GM19238 (cell line): ENCODE results near the gene RNF186.
"Not testable (repeated sequence)": the region's sequence is repeated elsewhere in the genome, so short reads cannot be mapped to it uniquely, and the experiment has no call there.

ENCODE experiments used
- DNase-seq: peaks from one replicate; pipeline ENCODE4 v3.0.0; 2011; ENCODE audit warnings: low spot score; ENCODE audit not compliant: insufficient read length

Gene RNF186, protein sequence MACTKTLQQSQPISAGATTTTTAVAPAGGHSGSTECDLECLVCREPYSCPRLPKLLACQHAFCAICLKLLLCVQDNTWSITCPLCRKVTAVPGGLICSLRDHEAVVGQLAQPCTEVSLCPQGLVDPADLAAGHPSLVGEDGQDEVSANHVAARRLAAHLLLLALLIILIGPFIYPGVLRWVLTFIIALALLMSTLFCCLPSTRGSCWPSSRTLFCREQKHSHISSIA

DNA sequence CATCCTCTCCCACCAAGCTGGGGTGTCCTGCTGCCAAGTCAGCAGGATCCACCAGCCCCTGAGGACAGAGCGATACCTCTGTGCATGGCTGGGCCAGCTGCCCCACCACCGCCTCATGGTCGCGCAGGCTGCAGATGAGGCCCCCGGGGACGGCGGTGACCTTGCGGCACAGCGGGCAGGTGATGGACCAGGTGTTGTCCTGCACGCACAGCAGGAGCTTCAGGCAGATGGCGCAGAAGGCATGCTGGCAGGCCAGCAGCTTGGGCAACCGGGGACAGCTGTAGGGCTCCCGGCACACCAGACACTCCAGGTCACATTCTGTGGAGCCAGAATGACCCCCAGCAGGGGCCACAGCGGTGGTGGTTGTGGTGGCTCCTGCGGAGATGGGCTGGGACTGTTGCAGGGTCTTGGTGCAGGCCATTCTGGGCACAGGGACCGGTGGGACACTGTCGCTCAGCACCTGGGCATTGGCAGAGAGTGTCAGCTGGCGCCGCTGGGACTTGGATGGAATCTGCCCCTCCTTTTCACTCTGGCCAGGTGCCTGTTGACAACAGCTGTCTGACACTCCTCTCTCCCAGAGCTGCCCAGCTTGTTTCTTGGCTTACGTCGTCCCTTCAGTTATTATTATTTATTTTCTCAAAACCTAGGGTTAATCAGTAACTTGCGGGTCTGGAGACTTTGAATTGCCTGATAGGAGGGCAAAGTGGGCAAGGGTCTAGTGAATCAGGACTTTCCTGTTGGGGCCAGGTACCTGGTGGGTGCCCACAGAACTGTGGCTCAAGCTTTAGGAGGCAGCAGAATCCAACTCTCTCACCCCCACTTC is at the start of gene RNF186:
Gene RNF186, minus strand, starts transcription at position 603 of the 823 bp plus-strand sequence. Its CDS starts 182 bp downstream, at position 421.
- no peak for DNase-seq

DNA sequence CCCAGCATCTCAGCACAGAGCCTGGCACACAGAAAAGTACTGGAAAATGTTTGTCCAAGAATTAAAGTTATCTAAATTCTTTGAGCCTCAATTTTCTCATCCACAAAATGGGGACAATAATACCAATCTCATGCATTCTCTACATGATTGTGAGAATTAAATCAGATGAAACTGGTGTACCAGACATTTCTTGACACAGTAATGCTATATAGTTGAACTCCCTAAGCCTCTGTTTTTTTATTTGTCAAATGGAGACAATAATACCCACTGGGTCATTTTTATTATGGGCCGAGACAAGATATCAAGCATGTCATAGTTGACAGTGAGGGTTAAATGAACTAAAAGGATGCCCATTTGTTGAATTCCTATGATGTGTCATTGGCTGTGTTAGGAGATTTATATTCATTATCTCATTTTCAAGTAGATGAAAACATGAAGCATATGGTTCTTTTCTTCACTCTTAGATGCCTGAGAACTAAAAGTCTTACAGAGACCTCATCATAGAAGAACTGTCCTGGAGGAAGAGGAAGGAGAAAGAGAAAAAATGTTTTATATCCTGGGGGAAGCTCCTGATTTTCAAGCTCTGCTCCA is 49.6 kb upstream of the RNF186 start:
- DNase-seq = no peak

GRCh38 chr1:19862944-19863343 is 47.9 kb upstream of the RNF186 start:
- no peak for DNase-seq

GRCh38 chr1:19861842-19862530 is 46.9 kb upstream of the RNF186 start:
- no peak for DNase-seq

DNA sequence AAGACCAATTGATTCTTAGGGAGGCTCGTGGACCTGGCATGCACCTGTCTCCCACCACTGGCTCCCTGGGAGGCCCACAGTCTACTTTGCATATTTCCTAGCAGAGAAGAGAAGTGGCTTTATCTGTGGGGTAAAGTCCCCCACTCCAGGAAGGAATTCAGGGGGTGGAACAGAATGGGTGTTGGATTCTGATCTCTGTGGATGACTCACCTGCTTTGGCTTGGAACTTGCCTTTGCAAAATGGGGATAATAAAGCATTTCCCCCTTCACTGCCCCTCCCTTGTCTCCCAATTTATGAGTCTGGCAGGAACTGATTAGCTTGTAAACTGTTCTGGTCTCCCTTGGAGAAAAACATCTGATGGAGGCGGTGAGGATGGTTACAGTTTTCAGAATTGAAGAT is 46.0 kb upstream of the RNF186 start:
- no peak for DNase-seq

DNA sequence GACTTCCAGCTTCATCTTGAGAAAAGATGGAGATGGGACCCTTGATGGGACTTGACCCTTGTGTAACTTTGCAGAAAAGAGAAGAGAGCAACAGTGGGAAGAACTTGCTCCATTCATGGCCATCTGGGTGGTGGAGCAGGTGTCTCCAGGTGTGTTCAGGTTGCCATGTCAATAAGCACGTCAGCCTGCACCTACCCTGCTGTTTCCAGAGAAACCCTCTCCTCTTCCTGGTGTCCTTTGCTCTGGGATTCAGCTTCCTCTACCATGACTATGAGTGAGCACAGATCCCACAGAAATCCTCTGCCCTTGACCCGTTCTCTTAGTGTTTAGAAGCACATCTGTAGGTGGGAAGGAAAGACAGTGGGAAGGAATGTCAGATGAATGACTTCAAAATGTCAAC is 45.3 kb upstream of the RNF186 start:
- DNase-seq = no peak

- no peak for DNase-seq
Observed at GRCh38 chr1:19859876-19860275, 44.8 kb upstream of the RNF186 start.

- no peak for DNase-seq
Observed at GRCh38 chr1:19858893-19859292, 43.8 kb upstream of the RNF186 start.

DNA sequence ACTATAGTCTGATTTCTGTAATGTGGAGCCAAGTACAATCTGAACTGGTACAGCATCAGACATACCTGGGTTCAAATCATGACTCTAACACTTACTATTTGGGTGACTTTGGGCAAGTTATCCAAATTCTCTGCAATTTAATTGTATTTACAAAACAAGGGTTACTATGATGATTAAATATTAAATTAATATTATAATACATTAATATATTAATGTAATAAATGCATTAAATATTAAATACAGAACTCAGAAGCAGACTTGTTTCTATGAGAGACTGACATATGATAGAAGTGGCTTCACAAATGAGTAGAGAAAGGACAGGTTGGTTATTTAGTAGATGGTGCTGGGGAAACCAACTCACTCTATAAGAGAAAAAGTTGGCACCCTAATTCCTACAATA is 39.8 kb upstream of the RNF186 start:
- no peak for DNase-seq

- DNase-seq = no peak
Observed at GRCh38 chr1:19852036-19852435, 37.0 kb upstream of the RNF186 start.

DNA sequence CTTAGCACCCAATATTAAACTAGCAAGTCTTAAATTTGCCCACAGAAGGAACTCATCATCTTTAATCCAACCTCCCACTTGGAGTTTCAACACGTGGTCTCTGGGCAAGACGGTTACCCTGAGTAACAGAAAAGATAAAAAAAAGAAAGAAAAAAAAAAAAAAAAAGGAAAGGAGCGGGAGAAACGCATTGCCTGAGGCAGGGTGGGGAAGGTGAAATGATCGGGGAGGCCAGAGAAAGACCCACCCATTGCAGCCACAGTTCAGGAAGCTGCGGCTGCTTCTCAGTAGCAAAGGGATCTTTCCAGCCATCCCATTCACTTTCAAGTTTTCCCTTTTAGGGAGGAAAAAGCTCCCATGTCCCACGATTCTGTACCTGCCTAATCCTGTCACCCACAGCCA is 35.1 kb upstream of the RNF186 start:
- DNase-seq = no peak

GRCh38 chr1:19849307-19849706 is 34.2 kb upstream of the RNF186 start:
- DNase-seq = not testable (repeated sequence)

DNA sequence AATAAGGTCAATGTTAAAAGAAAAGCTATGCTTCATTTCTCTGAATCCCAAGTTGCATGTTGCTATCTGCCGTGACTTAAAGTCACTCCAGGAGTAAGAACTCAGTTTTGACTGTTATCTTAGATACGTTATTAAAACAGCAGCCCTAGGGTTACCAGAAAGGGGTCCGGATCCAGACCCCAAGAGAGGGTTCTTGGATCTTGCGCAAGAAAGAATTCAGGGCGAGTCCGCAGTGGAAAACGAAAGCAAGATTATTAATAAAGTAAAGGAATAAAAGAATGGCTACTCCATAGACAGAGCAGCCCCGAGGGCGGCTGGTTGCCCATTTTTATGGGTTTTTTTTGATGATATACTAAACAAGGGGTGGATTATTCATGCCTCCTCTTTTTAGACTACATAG is 32.3 kb upstream of the RNF186 start:
- DNase-seq = not testable (repeated sequence)

DNA sequence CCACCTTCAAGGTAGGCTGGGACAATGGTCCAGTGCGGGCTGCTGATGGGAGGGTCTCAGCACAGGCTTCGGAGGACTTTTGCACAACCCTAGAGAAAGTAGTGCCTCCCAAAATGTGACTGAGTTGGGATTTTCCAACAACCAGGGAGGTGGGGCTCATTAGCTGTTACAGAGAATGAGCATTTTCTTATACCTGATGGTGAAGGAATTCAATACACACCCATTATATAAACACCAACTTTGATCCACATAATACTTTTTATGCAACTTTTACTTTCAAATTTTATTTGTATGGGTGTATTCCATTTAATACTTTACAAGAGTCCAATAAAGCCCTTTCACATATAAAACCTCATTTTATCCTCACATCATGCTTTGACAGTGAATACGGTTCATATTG is 31.3 kb upstream of the RNF186 start:
- DNase-seq = no peak

DNA sequence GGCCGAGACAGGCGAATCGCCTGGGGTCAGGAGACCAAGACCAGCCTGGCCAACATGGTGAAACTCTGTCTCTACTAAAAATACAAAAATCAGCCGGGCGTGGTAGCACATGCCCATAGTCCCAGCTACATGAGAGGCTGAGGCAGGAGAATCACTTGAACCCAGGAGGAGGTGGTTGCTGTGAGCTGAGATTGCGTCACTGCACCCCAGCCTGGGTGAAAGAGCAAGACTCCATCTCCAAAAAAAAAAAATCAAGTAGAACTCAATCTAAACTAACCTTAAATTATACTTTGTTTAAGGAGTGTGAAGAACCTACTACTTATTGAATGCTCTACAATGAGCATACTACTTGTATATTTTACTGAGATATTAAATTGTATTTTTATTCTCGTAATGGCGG is 30.5 kb upstream of the RNF186 start:
- DNase-seq = no peak

DNA sequence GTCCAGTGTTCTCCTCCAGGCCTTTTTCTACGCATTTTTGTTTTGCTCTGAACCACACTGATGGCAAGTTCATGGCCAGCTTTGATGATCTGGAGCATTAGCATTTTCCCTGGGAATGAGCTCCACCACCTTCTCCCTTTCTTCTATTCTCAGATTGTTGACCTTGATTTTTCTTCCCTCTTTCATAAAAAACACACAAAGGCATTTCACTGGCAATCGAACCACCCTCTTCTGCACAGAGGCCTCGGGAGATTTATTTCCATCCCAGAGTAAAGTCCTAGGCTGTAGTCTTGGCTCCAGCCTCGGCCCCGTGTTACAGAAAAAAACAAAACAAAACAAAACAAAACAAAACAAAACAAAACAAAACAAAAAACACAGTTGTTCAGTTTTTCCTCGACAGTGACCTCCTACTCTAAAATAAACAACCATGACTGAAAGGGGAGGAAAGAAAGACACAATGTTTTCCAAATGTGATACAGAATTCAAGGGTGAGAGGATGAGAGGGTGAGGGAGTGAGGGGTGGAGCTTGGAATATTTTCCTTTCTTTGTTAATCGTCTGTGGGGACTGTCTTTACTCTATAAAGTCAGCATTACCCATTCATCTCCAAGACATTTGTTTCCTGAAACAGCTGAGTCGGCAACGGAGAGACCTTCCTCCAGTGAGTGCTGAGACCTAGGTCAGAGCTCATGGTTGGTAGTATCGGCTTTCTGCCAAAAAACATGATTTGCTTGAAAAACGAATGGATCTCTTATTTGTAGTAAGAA is 29.8 kb upstream of the RNF186 start:
- no peak for DNase-seq

DNA sequence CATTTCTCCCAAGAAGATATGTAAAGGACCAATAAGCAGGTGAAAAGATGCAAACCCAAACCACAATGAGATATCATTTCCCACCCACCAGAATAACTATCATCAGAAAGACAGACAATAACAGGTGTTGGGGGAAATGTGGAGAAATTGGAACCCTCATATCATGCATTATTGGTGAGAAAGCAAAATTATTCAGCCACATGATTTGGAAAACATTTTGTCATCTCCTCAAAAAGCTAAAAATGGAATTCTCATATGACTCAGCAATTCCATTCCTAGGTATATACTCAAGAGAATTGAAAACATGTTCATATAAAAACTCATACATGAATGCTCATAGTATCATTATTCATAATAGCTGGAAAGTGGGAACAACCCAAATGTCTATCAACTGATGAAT is 25.1 kb upstream of the RNF186 start:
- no peak for DNase-seq

DNA sequence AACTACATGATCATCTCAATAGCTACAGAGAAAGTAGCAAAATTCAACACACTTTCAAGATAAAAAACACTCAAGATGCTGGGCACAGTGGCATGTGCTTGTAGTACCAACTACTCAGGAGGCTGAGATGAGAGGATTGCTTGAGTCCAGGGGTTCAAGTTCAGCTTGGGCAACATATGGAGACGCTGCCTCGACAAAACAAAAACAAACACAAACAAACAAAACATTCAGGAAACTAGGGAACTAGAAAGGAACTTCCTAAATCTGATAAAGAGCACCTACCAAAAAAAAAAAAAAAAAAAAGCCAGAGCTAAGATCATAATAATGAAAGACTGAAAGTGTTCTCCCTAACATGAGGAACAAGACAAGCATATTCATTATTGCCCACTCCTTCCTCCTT is 22.8 kb upstream of the RNF186 start:
- DNase-seq = no peak

DNA sequence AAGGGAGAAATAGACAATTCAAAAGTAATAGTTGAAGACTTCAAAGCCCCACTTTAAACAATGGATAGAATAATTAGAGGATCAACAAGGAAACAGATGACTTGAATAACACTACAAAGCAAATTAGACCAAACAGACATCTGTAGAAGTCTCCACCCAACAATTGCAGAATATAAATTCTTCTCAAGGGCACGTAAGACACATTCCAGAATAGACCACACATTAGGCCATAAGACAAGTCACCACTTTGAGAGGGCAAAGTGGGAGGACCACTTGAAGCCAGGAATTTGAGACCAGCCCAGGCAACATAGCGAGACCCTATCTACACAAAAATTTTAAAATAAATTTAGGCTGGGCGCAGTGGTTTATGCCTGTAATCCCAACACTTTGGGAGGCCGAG is 20.5 kb upstream of the RNF186 start:
- DNase-seq = no peak

DNA sequence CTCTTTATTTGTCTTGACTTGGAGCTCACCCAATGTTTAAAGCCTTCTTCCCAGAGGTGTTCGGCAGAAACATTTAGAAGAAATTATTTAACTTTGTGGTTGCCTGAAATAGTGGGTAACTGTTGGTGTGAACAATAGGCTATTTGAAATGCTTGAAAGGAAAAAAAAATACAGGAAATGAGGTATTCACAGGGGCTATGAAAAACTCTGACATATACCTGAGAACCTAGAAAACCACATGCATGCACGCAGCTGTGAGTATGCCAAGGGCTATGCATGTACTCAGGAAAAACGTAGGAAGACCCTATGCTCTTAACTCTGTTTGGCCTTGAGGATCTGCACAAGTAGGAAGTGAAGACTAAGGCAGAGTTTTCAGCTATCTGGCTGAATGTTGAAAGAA is 16.4 kb upstream of the RNF186 start:
- no peak for DNase-seq

DNA sequence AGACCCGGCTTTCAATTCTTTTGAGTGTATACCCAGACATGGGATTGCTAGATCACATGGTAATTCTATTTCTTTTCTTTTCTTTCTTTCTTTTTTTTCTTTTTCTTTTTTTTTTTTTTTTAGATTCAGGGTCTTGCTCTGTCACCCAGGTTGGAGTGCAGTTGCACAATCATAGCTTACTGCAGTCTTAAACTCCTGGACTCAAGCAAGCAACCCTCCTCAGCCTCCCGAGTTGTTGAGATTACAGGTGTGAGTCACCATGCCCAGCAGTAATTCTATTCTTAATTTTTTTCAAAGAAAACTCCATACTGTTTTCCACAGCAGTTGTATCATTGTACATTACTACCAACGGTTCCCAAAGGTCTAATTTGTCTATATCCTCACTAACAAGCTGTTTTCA is 13.5 kb upstream of the RNF186 start:
- DNase-seq = no peak
